HUES64 (cell line): ENCODE measurements around the gene MOK.

Experiments
- H3K27ac ChIP-seq: 2 replicates; pipeline ENCODE4 v1.7.0; 2013; ENCODE audit warnings: low read depth, low read length, inconsistent platforms
- H3K27me3 ChIP-seq: 2 replicates; pipeline ENCODE4 v1.6.1; 2013; ENCODE audit warnings: mild to moderate bottlenecking, low read length; ENCODE audit not compliant: insufficient read depth
- H3K36me3 ChIP-seq: 2 replicates; pipeline ENCODE4 v1.6.1; 2013; ENCODE audit warnings: mild to moderate bottlenecking, low read length; ENCODE audit not compliant: insufficient read depth
- H3K4me1 ChIP-seq: 2 replicates; pipeline ENCODE4 v1.6.1; 2013; ENCODE audit warnings: mild to moderate bottlenecking, low read length, moderate library complexity; ENCODE audit not compliant: insufficient read depth
- H3K4me3 ChIP-seq: 2 replicates; pipeline ENCODE4 v1.5.1; 2013; ENCODE audit warnings: mild to moderate bottlenecking, low read length, moderate library complexity
- H3K9ac ChIP-seq: 2 replicates; pipeline ENCODE4 v1.6.1; 2013; ENCODE audit warnings: mild to moderate bottlenecking, low read depth, low read length
- H3K9me3 ChIP-seq: 2 replicates; pipeline ENCODE4 v1.6.1; 2013; ENCODE audit warnings: low read depth, low read length; ENCODE audit not compliant: insufficient read depth
- WGBS: fragments of 150-250, 120-280 bp; methylation state at CpG from one replicate; pipeline ENCODE4 v1.1.7; 2013; ENCODE audit warnings: missing lambda C conversion rate; 5-methylcytosine and 5-hydroxymethylcytosine counted together

Gene MOK

GRCh38 chr14:102231476-102232347 is 73.3 kb downstream of the MOK start:
- H3K9ac ChIP-seq = no peak overlapping the region

GRCh38 chr14:102230481-102231210 is 74.3 kb downstream of the MOK start:
- Histone ChIP-seq H3K4me1 (peaks cover 6% of the 10 kb centered on the region), H3K9ac (no peak overlapping the region), H3K9me3 (no peaks in the 10 kb centered on the region), H3K36me3 (no peaks in the 10 kb centered on the region), H3K27ac (no peak overlapping the region), H3K4me3 (no peak overlapping the region), H3K27me3 (no peaks in the 10 kb centered on the region)
- 94% methylated on average over 22 of the region's 22 CpGs for WGBS

More at GRCh38 chr14:102231476-102232347, 73.3 kb downstream of the MOK start:
- Histone ChIP-seq H3K27me3 (no peaks in the 10 kb centered on the region), H3K9me3 (no peaks in the 10 kb centered on the region), H3K27ac (no peak overlapping the region), H3K36me3 (no peaks in the 10 kb centered on the region), H3K4me3 (no peak overlapping the region), H3K4me1 (peaks cover 7% of the 10 kb centered on the region)
- WGBS = 88% methylated on average over 22 of the region's 22 CpGs

GRCh38 chr14:102229739-102230092 is 75.2 kb downstream of the MOK start:
- H3K27me3 ChIP-seq = no peaks in the 10 kb centered on the region
- no peaks in the 10 kb centered on the region for H3K4me1 ChIP-seq
- no peak overlapping the region for H3K4me3 ChIP-seq
- no peak overlapping the region for H3K9ac ChIP-seq
- H3K9me3 ChIP-seq = no peaks in the 10 kb centered on the region
- H3K36me3 ChIP-seq = no peaks in the 10 kb centered on the region
- 93% methylated on average over 9 of the region's 9 CpGs for WGBS
- H3K27ac ChIP-seq = no peak overlapping the region

GRCh38 chr14:102229071-102229738 is 75.8 kb downstream of the MOK start:
- 0 out of 2 replicates have a peak, but pooled peaks cover 1% of the 10 kb centered on the region for H3K36me3 ChIP-seq
- H3K9ac ChIP-seq = no peak overlapping the region

GRCh38 chr14:102227184-102227964 is 77.6 kb downstream of the MOK start:
- Histone ChIP-seq H3K36me3 (peaks cover 14% of the 10 kb centered on the region; the same call in 1 of the 2 replicates), H3K27ac (no peak overlapping the region), H3K4me1 (no peaks in the 10 kb centered on the region), H3K27me3 (no peaks in the 10 kb centered on the region), H3K9ac (no peak overlapping the region), H3K9me3 (no peaks in the 10 kb centered on the region), H3K4me3 (no peak overlapping the region)
- WGBS = 92% methylated on average over 28 of the region's 28 CpGs

More at GRCh38 chr14:102229071-102229738, 75.8 kb downstream of the MOK start:
- no peaks in the 10 kb centered on the region for H3K9me3 ChIP-seq
- no peaks in the 10 kb centered on the region for H3K27me3 ChIP-seq
- no peaks in the 10 kb centered on the region for H3K4me1 ChIP-seq
- 95% methylated on average over 43 of the region's 43 CpGs for WGBS
- no peak overlapping the region for H3K27ac ChIP-seq
- no peak overlapping the region for H3K4me3 ChIP-seq

- Histone ChIP-seq H3K4me3 (no peak overlapping the region), H3K9ac (no peak overlapping the region), H3K27ac (no peak overlapping the region), H3K4me1 (peaks cover 4% of the 10 kb centered on the region; the same call in 1 of the 2 replicates), H3K27me3 (no peaks in the 10 kb centered on the region), H3K9me3 (no peaks in the 10 kb centered on the region), H3K36me3 (peaks cover 16% of the 10 kb centered on the region; the same call in 1 of the 2 replicates)
- WGBS = 92% methylated on average over 27 of the region's 27 CpGs
These were observed 78.4 kb downstream of the MOK start for GRCh38 chr14:102226356-102227125.

GRCh38 chr14:102225936-102226335 is 79.0 kb downstream of the MOK start:
- H3K27ac ChIP-seq = no peak overlapping the region
- peaks cover 17% of the 10 kb centered on the region; the same call in 1 of the 2 replicates for H3K36me3 ChIP-seq
- peaks cover 6% of the 10 kb centered on the region; the same call in 1 of the 2 replicates for H3K4me1 ChIP-seq
- no peak overlapping the region for H3K4me3 ChIP-seq
- no peaks in the 10 kb centered on the region for H3K27me3 ChIP-seq
- no peak overlapping the region for H3K9ac ChIP-seq
- H3K9me3 ChIP-seq = no peaks in the 10 kb centered on the region
- 92% methylated on average over 15 of the region's 15 CpGs for WGBS

- Histone ChIP-seq H3K9me3 (no peaks in the 10 kb centered on the region), H3K27me3 (no peaks in the 10 kb centered on the region), H3K4me3 (no peak overlapping the region), H3K27ac (no peak overlapping the region), H3K36me3 (peaks cover 17% of the 10 kb centered on the region; the same call in 1 of the 2 replicates), H3K9ac (no peak overlapping the region), H3K4me1 (peaks cover 8% of the 10 kb centered on the region; the same call in 1 of the 2 replicates)
- WGBS = 96% methylated on average over 7 of the region's 7 CpGs
These were observed 79.6 kb downstream of the MOK start for GRCh38 chr14:102225386-102225785.

GRCh38 chr14:102223682-102224081 is 81.3 kb downstream of the MOK start:
- Histone ChIP-seq H3K4me3 (no peak overlapping the region), H3K4me1 (peaks cover 8% of the 10 kb centered on the region; the same call in 1 of the 2 replicates), H3K36me3 (peaks cover 17% of the 10 kb centered on the region; the same call in 1 of the 2 replicates), H3K9me3 (no peaks in the 10 kb centered on the region), H3K27ac (no peak overlapping the region), H3K9ac (no peak overlapping the region), H3K27me3 (no peaks in the 10 kb centered on the region)
- 95% methylated on average over 6 of the region's 6 CpGs for WGBS

- H3K27me3 ChIP-seq = no peaks in the 10 kb centered on the region
- peaks cover 8% of the 10 kb centered on the region; the same call in 1 of the 2 replicates for H3K4me1 ChIP-seq
- peaks cover 17% of the 10 kb centered on the region; the same call in 1 of the 2 replicates for H3K36me3 ChIP-seq
- H3K27ac ChIP-seq = no peak overlapping the region
- H3K9ac ChIP-seq = no peak overlapping the region
- no peak overlapping the region for H3K4me3 ChIP-seq
- no peaks in the 10 kb centered on the region for H3K9me3 ChIP-seq
- WGBS = 95% methylated on average over 28 of the region's 28 CpGs
These were observed 82.2 kb downstream of the MOK start for GRCh38 chr14:102222751-102223150.
